Measurements from ENCODE around the gene TP53BP2.

The TP53BP2 gene

DNA sequence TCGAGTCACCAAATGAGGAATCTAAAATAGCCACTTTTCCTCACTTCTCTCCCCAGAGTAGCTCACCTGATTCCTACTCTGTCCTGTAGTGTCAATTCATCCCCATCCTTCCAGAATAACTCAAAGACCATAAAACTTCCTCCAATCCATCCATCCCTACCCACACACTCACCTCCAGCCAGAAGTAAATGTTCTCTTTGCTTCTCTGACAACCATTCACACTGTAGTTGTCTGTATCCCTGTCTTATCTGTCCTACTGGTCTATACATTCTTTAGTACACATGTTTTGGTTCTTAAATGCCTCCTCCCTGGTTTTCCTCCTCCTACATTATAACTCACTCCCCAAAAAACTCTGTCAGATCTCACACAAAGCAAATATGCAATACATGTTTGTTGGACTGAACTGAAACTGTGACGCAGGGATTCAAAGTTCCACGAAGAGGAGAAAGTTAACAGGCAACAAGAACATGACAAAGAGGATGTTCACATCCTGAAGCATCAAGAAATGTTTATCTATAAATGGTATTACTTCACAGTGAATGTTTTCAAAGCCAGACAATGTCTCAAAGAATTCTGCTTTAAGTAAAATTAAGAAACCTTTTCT, 11.0 kb downstream of the TP53BP2 start:
- Mint-ChIP-seq H3K4me1 (ENCODE audit: low read depth in 2 of 2) (peaks cover 25 to 27% of the 10 kb centered on the region in 2 donors), H3K4me3 (no peak overlapping the region), H3K9me3 (no peaks in the 10 kb centered on the region), H3K27ac (no peak overlapping the region), H3K36me3 (ENCODE audit: insufficient read depth) (peaks cover 3% of the 10 kb centered on the region), H3K27me3 (no peaks in the 10 kb centered on the region)
- DNase-seq (no peak), ATAC-seq (replicated peaks) (no peak)

DNA sequence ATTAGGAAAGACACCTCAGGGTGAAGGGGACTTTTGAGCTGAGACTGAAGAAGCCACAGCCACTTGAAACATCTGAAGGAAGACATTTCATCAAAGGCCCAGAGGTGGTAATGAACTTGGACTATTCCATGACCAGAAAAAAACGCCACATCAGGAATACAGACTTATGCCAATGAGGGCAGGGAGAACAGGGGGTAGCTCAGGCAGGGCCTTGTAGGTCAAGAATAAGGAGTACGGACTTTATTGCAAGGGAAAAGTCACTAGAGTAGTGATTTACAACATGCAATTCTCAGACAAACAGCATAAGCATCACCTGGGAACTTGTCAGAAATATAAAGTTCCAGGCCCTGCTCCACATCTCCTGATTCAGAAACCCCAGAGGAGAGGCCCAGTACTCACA, 11.8 kb downstream of the TP53BP2 start:
- Mint-ChIP-seq H3K4me3 (no peak overlapping the region), H3K9me3 (no peaks in the 10 kb centered on the region), H3K27ac (no peak overlapping the region), H3K36me3 (ENCODE audit: insufficient read depth) (no peaks in the 10 kb centered on the region), H3K4me1 (ENCODE audit: low read depth in 2 of 2) (peaks cover 27% of the 10 kb centered on the region in 2 donors), H3K27me3 (no peaks in the 10 kb centered on the region)
- ATAC-seq (replicated peaks) (no peak), DNase-seq (no peak)

DNA sequence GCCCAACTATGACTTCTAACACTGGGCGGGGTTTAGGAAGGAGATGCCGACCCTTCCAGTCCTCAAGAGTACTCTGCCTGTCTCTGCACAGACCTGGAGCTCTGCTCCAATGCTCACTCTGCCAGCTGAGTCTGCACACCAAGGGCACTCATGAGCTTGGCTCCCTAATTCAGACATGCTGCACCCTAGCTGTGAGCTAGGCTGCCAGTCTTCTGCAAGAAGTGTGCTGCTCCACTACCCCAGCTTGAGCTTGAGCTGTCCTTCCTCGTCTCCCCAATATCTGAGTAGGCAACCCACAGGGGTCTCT, 13.2 kb downstream of the TP53BP2 start:
- no peaks in the 10 kb centered on the region for H3K27me3 Mint-ChIP-seq
- no peaks in the 10 kb centered on the region for H3K9me3 Mint-ChIP-seq
- H3K4me1 Mint-ChIP-seq (ENCODE audit: low read depth in 2 of 2): peaks cover 17 to 20% of the 10 kb centered on the region in 2 donors
- H3K27ac Mint-ChIP-seq: peak overlapping the region in 1 of 2 donors; percentile 81
- no peak for DNase-seq
- peak; percentile 36 for ATAC-seq (replicated peaks)
- H3K4me3 Mint-ChIP-seq: peak overlapping the region; percentile 49 to 50
- no peaks in the 10 kb centered on the region for H3K36me3 Mint-ChIP-seq (ENCODE audit: insufficient read depth)

DNA sequence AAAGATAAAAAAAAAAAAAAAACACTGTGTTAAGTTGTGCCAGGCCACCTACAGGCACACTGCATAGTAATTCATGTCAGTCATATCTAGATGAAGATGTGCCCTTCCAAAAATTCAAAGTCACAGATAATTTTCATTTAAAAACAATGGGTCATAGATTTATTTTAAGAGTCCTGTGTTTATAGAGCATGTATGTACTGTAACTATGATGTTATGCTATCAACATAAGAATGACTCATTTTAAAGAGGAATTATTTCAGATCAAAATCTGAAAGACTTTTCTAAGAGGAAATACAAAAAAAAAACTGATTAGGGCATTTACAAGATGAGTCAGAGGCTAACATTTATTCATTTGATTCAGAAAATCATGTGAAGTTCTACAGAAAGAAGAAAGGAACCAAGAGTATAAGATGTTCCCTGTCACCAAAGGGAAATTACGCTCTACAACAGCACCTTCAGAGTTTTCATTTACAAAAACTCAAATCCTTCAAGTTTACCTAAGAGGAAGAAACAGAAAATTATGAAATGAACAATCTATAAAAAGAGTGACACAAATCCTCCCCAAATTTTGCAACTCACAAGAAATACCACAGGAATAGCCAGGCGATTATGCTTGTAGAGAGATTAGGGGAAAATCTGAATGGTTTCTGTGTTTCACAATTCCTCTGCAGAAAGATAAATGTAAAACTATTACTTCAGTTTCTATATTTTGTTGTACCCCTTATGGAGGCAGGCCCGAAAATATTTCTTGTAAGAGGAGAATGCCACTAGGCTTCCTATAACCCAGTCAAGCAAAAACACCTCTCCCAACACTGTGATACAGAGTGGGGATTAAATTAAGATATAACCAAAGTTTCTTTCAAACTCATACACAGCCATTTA, 13.8 kb downstream of the TP53BP2 start:
- Mint-ChIP-seq H3K4me3 (peak overlapping the region; percentile 49 to 50), H3K36me3 (ENCODE audit: insufficient read depth) (no peaks in the 10 kb centered on the region), H3K27me3 (no peaks in the 10 kb centered on the region), H3K9me3 (no peaks in the 10 kb centered on the region), H3K4me1 (ENCODE audit: low read depth in 2 of 2) (peaks cover 19 to 24% of the 10 kb centered on the region in 2 donors), H3K27ac (peak overlapping the region in 1 of 2 donors; percentile 81)
- ATAC-seq (replicated peaks) (peak; percentile 71), DNase-seq (no peak)

DNA sequence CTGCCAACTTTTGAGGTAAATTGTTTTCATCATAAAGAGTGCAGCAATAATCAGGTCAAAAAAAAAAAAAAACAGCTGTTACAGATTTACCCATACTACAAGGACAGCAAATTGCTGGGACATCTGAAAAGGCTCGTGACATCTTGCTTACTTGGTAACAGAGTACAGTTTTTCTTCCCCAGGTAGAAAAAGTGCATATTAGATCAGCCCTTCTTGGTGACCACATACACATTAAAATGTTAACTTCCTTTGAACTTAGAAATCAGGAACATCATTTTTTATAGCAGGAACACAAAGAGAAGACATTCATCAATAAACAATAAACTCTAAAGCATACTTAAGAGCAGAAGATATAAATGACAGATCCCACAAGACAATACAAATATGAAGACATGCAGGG, 16.1 kb downstream of the TP53BP2 start:
- DNase-seq (no peak), ATAC-seq (replicated peaks) (no peak)
- H3K27me3 Mint-ChIP-seq: no peaks in the 10 kb centered on the region
- H3K36me3 Mint-ChIP-seq (ENCODE audit: insufficient read depth): peaks cover 3% of the 10 kb centered on the region
- H3K9me3 Mint-ChIP-seq: no peaks in the 10 kb centered on the region
- no peak overlapping the region for H3K4me3 Mint-ChIP-seq
- H3K27ac Mint-ChIP-seq: no peak overlapping the region
- peaks cover 39 to 47% of the 10 kb centered on the region in 2 donors for H3K4me1 Mint-ChIP-seq (ENCODE audit: low read depth in 2 of 2)

DNA sequence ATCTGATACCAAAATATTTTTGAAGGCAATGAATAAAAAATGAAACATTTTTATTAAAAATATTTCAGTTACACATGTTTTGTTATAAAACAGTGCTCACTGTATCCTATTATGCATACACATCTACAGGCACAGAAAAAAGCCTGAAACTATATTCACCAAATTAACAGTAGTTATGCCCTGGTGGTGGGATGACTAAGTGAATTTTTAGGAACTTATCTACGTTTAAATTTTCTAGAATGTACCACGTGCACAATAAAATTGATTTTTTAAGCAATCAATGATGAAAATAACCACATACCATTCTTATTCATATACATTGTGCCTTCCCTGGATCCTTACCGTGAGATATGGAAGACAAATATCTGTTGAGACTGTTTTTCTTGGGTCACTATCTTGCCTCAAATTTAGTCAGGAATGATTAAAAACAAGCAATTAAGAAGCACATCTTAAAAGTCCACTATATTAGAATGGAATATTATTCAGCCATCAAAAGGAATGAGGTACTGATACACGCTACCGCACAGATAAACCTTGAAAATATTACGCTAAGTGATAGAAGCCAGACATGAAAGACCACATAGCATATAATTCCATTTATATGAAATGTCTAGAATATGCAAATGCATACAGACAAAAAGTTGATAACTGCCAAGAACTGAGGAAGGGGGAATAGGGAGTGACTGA, 17.4 kb downstream of the TP53BP2 start:
- Mint-ChIP-seq H3K4me1 (ENCODE audit: low read depth in 2 of 2) (peaks cover 40 to 60% of the 10 kb centered on the region in 2 donors), H3K27ac (no peak overlapping the region), H3K36me3 (ENCODE audit: insufficient read depth) (peaks cover 3% of the 10 kb centered on the region), H3K9me3 (no peaks in the 10 kb centered on the region), H3K4me3 (no peak overlapping the region), H3K27me3 (no peaks in the 10 kb centered on the region)
- ATAC-seq (replicated peaks) (no peak), DNase-seq (no peak)

DNA sequence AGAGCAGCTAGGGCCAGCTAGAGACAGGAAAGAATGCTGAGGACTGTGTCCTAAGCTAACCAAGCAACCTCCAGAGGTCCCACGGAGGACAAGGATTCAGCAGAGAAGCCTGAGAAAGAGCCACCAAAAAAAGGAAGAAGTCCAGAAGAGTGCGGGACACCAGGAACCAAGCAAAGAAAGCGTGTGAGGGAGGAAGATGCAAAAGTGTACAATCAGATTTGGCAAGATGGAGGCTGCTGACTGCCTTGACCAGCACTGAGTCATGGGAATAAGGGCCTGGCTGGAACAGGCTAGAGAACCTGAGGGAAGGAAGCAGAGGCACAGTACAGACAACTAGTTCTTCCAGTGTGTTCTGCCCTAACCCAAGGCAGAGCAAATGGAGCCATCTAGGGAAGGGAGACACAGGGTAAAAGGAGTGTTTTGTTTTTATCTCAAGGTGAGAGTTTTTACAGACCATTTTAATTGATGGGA, 18.5 kb downstream of the TP53BP2 start:
- H3K27ac Mint-ChIP-seq: peak overlapping the region in 1 of 2 donors; percentile 42
- no peak for DNase-seq
- peaks cover 6% of the 10 kb centered on the region for H3K36me3 Mint-ChIP-seq (ENCODE audit: insufficient read depth)
- H3K4me1 Mint-ChIP-seq (ENCODE audit: low read depth in 2 of 2): peaks cover 37 to 70% of the 10 kb centered on the region in 2 donors
- no peaks in the 10 kb centered on the region for H3K27me3 Mint-ChIP-seq
- ATAC-seq (replicated peaks): no peak
- no peaks in the 10 kb centered on the region for H3K9me3 Mint-ChIP-seq
- H3K4me3 Mint-ChIP-seq: no peak overlapping the region

DNA sequence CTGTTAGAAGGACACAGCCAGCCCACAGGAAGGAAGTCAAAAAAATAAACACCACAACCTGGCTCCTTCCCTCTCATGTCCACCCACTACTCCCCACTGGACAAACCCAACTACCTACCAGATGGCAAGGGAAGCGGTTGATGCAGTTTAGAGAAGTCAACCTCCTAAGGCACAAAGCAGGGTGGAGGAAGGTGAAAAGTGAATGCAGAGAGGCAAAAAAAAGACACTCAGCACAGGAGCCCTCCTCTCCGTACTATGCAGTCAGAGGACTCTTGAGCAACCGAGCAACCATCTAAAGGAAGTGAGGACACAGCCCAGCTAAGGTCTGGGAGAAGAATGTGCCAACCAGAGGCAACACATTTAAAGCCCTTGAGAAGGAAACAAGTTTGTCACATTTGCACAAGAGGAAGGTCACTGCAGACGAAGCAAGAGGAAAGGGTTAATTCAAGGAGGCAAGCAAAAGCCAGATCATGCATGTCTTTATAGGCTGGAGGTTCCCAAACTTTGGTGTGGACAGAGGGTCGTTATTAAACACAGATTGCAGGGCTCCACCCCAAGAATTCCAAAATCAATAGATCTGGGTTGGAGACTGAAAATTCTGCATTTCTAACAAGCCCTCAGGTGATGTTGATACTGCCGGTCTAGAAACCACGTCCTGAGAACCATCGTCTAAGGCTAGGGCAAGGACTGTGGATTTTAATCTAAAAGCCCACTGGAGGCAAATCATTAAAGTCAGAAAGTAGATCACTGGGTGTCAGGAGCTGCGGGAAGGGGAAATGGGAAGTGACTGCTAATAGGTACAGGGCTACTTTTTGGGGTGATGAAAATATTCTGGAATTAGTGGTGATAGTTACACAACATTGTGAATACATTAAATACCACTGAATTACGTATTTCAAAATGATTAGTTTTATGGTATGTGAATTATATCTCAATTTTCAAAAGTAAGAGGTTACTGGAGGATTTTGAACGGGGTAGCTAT, 19.7 kb downstream of the TP53BP2 start:
- Mint-ChIP-seq H3K27me3 (no peaks in the 10 kb centered on the region), H3K36me3 (ENCODE audit: insufficient read depth) (peaks cover 14% of the 10 kb centered on the region), H3K4me3 (peak overlapping the region; percentile 43 to 63), H3K4me1 (ENCODE audit: low read depth in 2 of 2) (peaks cover 31 to 71% of the 10 kb centered on the region in 2 donors), H3K27ac (peak overlapping the region in 1 of 2 donors; percentile 44), H3K9me3 (no peaks in the 10 kb centered on the region)
- DNase-seq (no peak), ATAC-seq (replicated peaks) (peak; percentile 54)

DNA sequence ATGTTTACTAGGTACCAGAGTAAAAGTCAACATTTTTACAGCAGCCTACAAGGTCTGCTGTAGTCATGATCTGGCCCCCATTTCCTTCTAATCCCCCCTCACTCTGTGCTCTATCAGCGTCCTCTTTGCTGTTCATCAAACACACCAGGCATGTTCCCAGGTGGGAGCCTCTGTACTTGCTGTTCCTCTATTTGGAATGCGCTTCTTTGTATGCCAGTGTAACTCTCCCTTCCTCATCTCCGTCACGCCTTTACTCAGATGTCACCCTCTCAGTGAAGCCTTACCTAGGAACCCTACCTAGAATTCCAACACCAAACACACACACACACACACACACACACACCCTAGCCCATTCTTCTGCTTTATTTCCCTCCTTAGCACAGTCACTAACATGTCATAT, 21.0 kb downstream of the TP53BP2 start:
- ATAC-seq (replicated peaks) (no peak), DNase-seq (no peak)
- Mint-ChIP-seq H3K4me1 (ENCODE audit: low read depth in 2 of 2) (peaks cover 29 to 78% of the 10 kb centered on the region in 2 donors), H3K27ac (peak overlapping the region in 1 of 2 donors; percentile 44), H3K36me3 (ENCODE audit: insufficient read depth) (peaks cover 20% of the 10 kb centered on the region), H3K9me3 (no peaks in the 10 kb centered on the region), H3K4me3 (no peak overlapping the region), H3K27me3 (no peaks in the 10 kb centered on the region)

DNA sequence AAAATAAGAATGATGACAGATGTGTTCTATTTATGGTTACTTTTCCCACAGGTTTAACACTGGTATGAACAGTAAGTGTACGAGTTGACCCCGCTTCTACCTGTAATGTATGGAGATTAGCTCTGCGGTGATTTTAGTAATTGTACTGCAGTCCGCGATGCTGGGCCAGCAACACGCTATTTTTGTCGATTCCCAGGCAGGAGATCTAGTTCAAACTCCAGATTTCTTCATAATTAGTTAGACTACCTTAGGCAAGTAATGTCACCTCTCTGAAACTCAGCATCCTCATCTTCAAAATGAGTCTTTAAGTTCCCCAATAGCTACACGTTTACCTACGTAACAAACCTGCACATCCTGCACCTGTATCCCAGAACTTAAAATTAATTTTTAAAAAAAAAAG, 21.5 kb downstream of the TP53BP2 start:
- ATAC-seq (replicated peaks) (no peak), DNase-seq (no peak)
- peaks cover 23% of the 10 kb centered on the region for H3K36me3 Mint-ChIP-seq (ENCODE audit: insufficient read depth)
- H3K27me3 Mint-ChIP-seq: no peaks in the 10 kb centered on the region
- no peak overlapping the region for H3K4me3 Mint-ChIP-seq
- no peak overlapping the region for H3K27ac Mint-ChIP-seq
- no peaks in the 10 kb centered on the region for H3K9me3 Mint-ChIP-seq
- H3K4me1 Mint-ChIP-seq (ENCODE audit: low read depth in 2 of 2): peaks cover 27 to 74% of the 10 kb centered on the region in 2 donors

DNA sequence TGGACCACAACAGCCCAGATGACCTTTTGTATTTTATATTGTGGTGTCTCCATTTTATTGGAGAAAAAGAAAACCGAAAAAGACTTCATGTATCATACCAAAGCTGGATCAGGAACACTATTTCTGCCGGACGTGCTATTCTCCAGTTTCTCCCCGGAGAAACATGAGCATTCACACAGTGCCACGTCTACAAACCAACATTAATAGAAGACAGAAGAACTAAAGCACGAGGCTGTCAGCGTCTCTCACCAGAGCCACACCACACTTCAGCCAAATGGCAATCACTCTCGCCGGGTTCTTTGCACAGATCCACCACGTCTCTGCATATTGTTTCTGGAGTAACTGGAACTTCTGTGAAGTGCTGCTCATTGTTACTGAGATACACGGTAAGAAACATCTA, 24.8 kb downstream of the TP53BP2 start:
- Mint-ChIP-seq H3K27me3 (no peaks in the 10 kb centered on the region), H3K9me3 (no peaks in the 10 kb centered on the region), H3K36me3 (ENCODE audit: insufficient read depth) (peaks cover 37% of the 10 kb centered on the region), H3K4me1 (ENCODE audit: low read depth in 2 of 2) (peaks cover 16 to 60% of the 10 kb centered on the region in 2 donors), H3K4me3 (no peak overlapping the region), H3K27ac (peak overlapping the region in 1 of 2 donors; percentile 10)
- DNase-seq: no peak
- ATAC-seq (replicated peaks): no peak

DNA sequence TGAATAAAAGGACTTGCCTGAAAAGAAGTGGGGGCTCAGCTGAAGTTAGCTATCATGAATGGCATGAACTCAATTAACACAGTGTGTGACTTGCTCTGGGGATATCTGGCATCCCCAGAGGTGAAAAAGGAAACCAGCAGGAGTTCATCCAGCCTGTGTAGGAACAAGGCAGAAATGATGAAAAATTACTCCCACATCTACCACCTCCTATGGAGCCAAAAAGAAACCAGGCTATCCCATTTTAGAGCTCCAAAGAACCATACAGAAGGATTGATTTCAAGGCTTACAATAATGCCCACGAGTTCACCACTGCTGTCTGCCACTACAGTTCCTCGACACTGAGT, 25.3 kb downstream of the TP53BP2 start:
- peaks cover 11 to 57% of the 10 kb centered on the region in 2 donors for H3K4me1 Mint-ChIP-seq (ENCODE audit: low read depth in 2 of 2)
- H3K4me3 Mint-ChIP-seq: no peak overlapping the region
- H3K36me3 Mint-ChIP-seq (ENCODE audit: insufficient read depth): peaks cover 38% of the 10 kb centered on the region
- DNase-seq (no peak), ATAC-seq (replicated peaks) (no peak)
- H3K27me3 Mint-ChIP-seq: no peaks in the 10 kb centered on the region
- no peak overlapping the region for H3K27ac Mint-ChIP-seq
- no peaks in the 10 kb centered on the region for H3K9me3 Mint-ChIP-seq

All from effector memory CD8-positive, alpha-beta T cell (primary cell).